Measurements from ENCODE around the gene NLGN1.
A peak's percentile ranks its signal among the peaks of the same experiment; 100 is the strongest.

The NLGN1 gene

DNA sequence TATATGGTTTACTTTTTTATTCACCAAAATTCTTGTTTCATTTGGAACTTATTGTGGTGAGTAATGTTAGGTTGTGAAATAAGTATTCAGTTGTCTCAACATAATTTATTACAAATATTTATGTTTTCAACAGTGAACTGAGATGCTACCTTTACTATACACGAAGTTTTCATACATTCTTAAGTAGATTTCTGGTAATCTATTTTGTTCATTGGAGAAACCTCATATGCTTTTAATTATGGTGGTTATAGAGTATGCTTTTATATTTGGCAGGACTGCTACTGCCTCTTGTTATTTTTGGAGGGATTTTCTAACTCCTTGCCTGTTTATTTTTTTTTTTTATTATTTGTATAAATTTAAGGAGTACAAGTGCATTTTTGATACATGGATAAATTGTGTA is 253.1 kb downstream of the NLGN1 start:
- Histone ChIP-seq H3K27me3 (replicated peaks) (no peaks in the 10 kb centered on the region), H3K27ac (no peak overlapping the region), H3K4me3 (ENCODE audit: low read depth, low read length) (no peak overlapping the region), H3K36me3 (replicated peaks) (no peaks in the 10 kb centered on the region)
- TF ChIP-seq, protein P1, sequence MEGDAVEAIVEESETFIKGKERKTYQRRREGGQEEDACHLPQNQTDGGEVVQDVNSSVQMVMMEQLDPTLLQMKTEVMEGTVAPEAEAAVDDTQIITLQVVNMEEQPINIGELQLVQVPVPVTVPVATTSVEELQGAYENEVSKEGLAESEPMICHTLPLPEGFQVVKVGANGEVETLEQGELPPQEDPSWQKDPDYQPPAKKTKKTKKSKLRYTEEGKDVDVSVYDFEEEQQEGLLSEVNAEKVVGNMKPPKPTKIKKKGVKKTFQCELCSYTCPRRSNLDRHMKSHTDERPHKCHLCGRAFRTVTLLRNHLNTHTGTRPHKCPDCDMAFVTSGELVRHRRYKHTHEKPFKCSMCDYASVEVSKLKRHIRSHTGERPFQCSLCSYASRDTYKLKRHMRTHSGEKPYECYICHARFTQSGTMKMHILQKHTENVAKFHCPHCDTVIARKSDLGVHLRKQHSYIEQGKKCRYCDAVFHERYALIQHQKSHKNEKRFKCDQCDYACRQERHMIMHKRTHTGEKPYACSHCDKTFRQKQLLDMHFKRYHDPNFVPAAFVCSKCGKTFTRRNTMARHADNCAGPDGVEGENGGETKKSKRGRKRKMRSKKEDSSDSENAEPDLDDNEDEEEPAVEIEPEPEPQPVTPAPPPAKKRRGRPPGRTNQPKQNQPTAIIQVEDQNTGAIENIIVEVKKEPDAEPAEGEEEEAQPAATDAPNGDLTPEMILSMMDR (IDR thresholded peaks at IDR 0.05; ENCODE audit: low read depth, low read length, missing control alignments) = no peak
- in situ Hi-C loops (cut with HindIII; ENCODE audit: low pct_ligation_motif_present, low sequenced_read_pairs) = no loop called here
- DNase-seq = no peak

DNA sequence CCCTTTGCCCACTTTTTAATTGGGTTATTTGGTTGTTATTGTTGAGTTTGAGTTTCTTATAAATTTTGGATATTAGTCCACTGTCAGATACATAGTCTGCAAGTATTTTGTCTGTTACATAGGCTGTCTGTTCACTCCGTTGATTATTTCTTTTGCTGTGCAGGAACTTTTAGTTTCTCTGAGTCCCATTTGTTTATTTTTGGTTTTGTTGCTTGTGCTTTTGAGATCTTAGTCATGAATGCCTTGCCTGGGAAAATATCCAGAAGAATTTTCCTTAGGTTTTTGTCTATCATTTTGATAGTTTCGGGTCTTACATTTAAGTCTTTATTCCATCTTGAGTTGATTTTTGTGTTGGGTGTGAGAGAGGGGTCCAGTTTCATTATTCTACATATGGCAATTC is 254.5 kb downstream of the NLGN1 start:
- DNase-seq = no peak
- Histone ChIP-seq H3K27ac (no peak overlapping the region), H3K36me3 (replicated peaks) (no peaks in the 10 kb centered on the region), H3K27me3 (replicated peaks) (no peaks in the 10 kb centered on the region), H3K4me3 (ENCODE audit: low read depth, low read length) (no peak overlapping the region)
- in situ Hi-C loops (cut with HindIII; ENCODE audit: low pct_ligation_motif_present, low sequenced_read_pairs) = no loop called here
- TF ChIP-seq, protein P1 (IDR thresholded peaks at IDR 0.05; ENCODE audit: low read depth, low read length, missing control alignments) = no peak

DNA sequence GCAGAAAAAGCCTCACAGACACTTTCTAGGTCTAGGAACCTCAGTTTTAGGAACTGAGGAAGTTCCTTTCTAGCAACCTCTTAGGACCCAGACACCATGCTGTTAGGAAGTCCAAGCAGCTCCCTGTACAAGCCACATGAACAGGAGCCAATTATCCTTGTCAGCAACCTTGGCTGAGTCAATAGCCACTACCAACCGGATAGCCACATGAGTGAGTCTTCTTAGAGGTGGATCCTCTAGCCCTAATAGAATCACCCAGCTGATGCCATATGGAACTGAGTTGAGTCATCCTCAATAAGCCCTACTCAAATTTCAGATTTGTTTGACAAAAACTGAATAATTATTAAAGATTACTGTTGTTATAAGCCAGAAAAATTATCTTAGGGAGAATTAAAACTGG is 256.2 kb downstream of the NLGN1 start:
- Histone ChIP-seq H3K36me3 (replicated peaks) (no peaks in the 10 kb centered on the region), H3K27me3 (replicated peaks) (no peaks in the 10 kb centered on the region), H3K4me3 (ENCODE audit: low read depth, low read length) (no peak overlapping the region), H3K27ac (no peak overlapping the region)
- in situ Hi-C loops (cut with HindIII; ENCODE audit: low pct_ligation_motif_present, low sequenced_read_pairs) = no loop called here
- TF ChIP-seq, protein P1 (IDR thresholded peaks at IDR 0.05; ENCODE audit: low read depth, low read length, missing control alignments) = no peak
- no peak for DNase-seq

DNA sequence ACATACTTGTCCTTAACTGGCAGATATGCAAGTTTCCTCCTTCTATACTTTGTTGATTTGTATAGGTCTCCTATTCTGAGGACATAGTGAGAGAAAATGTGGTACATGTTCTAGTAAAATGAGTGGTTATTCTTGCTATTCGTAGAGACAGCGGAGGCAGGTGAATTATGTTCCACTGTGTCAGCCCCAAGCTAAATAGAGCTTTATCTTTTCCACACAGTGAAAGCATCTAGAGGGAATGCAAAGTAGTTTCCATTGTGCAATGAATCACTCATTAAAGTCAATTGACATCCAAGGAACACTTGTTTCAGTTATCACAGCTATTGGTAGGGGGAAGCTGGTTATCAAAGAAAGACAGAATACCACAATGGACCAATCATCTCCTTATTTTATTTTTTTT is 262.4 kb downstream of the NLGN1 start:
- in situ Hi-C loops (cut with HindIII; ENCODE audit: low pct_ligation_motif_present, low sequenced_read_pairs) = no loop called here
- H3K27ac ChIP-seq = no peak overlapping the region
- DNase-seq = no peak
- no peaks in the 10 kb centered on the region for H3K36me3 ChIP-seq (replicated peaks)
- TF ChIP-seq, protein P1 (IDR thresholded peaks at IDR 0.05; ENCODE audit: low read depth, low read length, missing control alignments) = no peak
- no peaks in the 10 kb centered on the region for H3K27me3 ChIP-seq (replicated peaks)
- no peak overlapping the region for H3K4me3 ChIP-seq (ENCODE audit: low read depth, low read length)

DNA sequence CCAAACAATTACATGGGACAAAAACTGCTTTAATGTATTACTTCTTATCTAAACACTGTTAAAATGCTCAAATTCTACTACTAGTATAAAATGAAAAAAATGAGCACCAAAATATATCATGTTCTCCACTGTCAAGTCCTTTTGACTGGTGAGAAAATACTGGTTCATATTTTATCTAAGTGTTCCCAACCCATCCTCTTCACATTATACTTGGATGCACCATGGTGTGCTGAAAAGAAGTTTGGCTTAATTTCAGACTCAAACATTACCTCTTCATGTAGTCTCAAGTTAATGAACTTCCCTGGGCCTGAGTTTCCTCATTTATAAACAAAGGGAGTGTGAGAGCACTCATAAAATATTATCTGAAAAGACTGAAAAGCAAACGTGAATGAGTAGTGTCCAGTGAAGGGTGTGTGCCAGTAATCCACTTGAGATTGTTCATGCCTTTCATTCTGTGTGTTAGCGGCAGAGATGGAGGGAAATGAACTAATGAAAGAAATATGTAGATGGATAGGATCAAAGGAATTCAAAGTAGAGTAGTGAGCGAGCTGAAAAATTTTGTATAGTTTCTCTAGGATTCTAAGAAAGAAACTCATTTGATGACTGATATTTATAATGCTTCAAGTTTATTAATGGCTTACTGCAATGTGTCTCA is 263.2 kb downstream of the NLGN1 start:
- in situ Hi-C loops (cut with HindIII; ENCODE audit: low pct_ligation_motif_present, low sequenced_read_pairs) = no loop called here
- H3K36me3 ChIP-seq (replicated peaks) = no peaks in the 10 kb centered on the region
- DNase-seq = peak; percentile 5
- H3K27me3 ChIP-seq (replicated peaks) = no peaks in the 10 kb centered on the region
- H3K4me3 ChIP-seq (ENCODE audit: low read depth, low read length) = no peak overlapping the region
- TF ChIP-seq, protein P1 (IDR thresholded peaks at IDR 0.05; ENCODE audit: low read depth, low read length, missing control alignments) = no peak
- H3K27ac ChIP-seq = no peak overlapping the region

DNA sequence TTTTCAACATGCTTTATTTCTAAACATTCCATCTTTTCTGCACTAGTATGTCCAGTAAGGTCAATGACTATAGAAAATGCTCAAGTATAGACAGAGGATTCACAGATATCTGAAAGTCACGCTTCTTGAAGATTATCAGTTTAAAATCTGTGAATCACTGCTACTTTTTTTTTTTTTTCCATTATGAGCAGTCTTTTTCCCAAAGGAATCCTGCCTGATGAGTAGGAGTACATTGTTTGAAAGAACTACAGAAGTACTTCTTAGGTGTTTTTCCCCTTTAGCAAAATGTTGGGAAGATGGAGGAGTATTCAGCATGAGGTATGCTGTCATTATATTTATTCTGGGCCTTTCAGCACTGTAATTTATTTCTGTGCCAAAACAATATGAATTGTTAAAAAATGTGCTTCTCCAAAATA is 266.2 kb downstream of the NLGN1 start:
- no peak for DNase-seq

More for the DNA sequence above, 266.2 kb downstream of the NLGN1 start:
- H3K27ac ChIP-seq = no peak overlapping the region
- no peak overlapping the region for H3K4me3 ChIP-seq (ENCODE audit: low read depth, low read length)
- no peaks in the 10 kb centered on the region for H3K27me3 ChIP-seq (replicated peaks)
- in situ Hi-C loops (cut with HindIII; ENCODE audit: low pct_ligation_motif_present, low sequenced_read_pairs) = no loop called here
- TF ChIP-seq, protein P1 (IDR thresholded peaks at IDR 0.05; ENCODE audit: low read depth, low read length, missing control alignments) = no peak
- no peaks in the 10 kb centered on the region for H3K36me3 ChIP-seq (replicated peaks)

All from brain microvascular endothelial cell (primary cell).